Keratinocyte (primary cell): ENCODE data around the gene UNC13A.

Experiments used
- CTCF ChIP-seq, 3 experiments: IDR thresholded peaks in 1 of 3; conservative IDR thresholded peaks in 1 of 3; optimal IDR thresholded peaks in 1 of 3; 2 replicates in 2 of 3; 3 replicates in 1 of 3; pipeline versions ENCODE3 to v1.5.1; 2011; ENCODE audit warnings: low read length in 3 of 3, mild to moderate bottlenecking in 3 of 3, moderate library complexity in 2 of 3, control low read depth in 1 of 3, inconsistent platforms in 1 of 3; ENCODE audit not compliant: insufficient read depth in 2 of 3; ENCODE audit errors: extremely low read depth in 1 of 3
- EZH2 ChIP-seq: IDR thresholded peaks from one replicate; pipeline ENCODE4 v1.6.1; 2012; ENCODE audit warnings: inconsistent platforms, mild to moderate bottlenecking, low read length, moderate library complexity

- TF ChIP-seq CTCF (optimal IDR thresholded peaks at IDR 0.05 in 1 of 3, IDR thresholded peaks at IDR 0.05 in 1 of 3, conservative IDR thresholded peaks at IDR 0.05 in 1 of 3; ENCODE audit: extremely low read depth in 1 of 3, insufficient read depth in 2 of 3, low read length in 3 of 3) (no peak), EZH2 (no peak)
These were observed 134.9 kb downstream of the UNC13A start for GRCh38 chr19:17553256-17553655.
